HAP-1 (cell line): Measurements from ENCODE around the gene ANKMY2.

ENCODE experiments used
- DNase-seq, 2 experiments: peaks; one replicate each; pipeline ENCODE4 v3.0.0-alpha.2; 2016 to 2020; ENCODE audit warnings: low spot score in 2 of 2
- H3K27me3 ChIP-seq: fragments of 250-450 bp; sonication (Bioruptor Pico); 2 replicates; pipeline ENCODE4 v1.5.1; 2020; ENCODE audit warnings: low read depth, mild to moderate bottlenecking, moderate library complexity
- H3K36me3 ChIP-seq: fragments of 250-450 bp; sonication (Bioruptor Pico); replicated peaks from 2 replicates; pipeline ENCODE4 v1.5.1; 2020; ENCODE audit warnings: mild to moderate bottlenecking
- H3K4me1 ChIP-seq: fragments of 250-450 bp; sonication (Bioruptor Pico); 2 replicates; pipeline ENCODE4 v1.5.1; 2020; ENCODE audit warnings: mild to moderate bottlenecking
- H3K4me3 ChIP-seq: fragments of 250-450 bp; sonication (Bioruptor Pico); 2 replicates; pipeline ENCODE4 v1.5.1; 2020; ENCODE audit warnings: mild to moderate bottlenecking, moderate library complexity
- H3K9me3 ChIP-seq: fragments of 250-450 bp; sonication (Bioruptor Pico); 2 replicates; pipeline ENCODE4 v1.5.1; 2020; ENCODE audit warnings: mild to moderate bottlenecking, moderate library complexity
- in situ Hi-C: fragments of 300-500 bp; cut with MboI; formaldehyde crosslinking; loops from 3 replicates; pipeline ENCODE4 v1.14.3; 2020; ENCODE audit warnings: low sequenced_read_pairs, inconsistent platforms, mixed read lengths

ANKMY2 gene

GRCh38 chr7:16630654-16631053 is 14.9 kb downstream of the ANKMY2 start:
- peaks cover 4% of the 10 kb centered on the region; the same call in 1 of the 2 replicates for H3K4me1 ChIP-seq
- no peaks in the 10 kb centered on the region for H3K9me3 ChIP-seq
- H3K4me3 ChIP-seq = no peak overlapping the region
- H3K36me3 ChIP-seq = 0 out of 2 replicates have a peak, but pooled peaks cover 7% of the 10 kb centered on the region
- no peaks in the 10 kb centered on the region for H3K27me3 ChIP-seq
- in situ Hi-C loops = no loop called here
- DNase-seq = no peak

GRCh38 chr7:16627236-16627635 is 18.3 kb downstream of the ANKMY2 start:
- Histone ChIP-seq H3K27me3 (no peaks in the 10 kb centered on the region), H3K4me3 (no peak overlapping the region), H3K9me3 (no peaks in the 10 kb centered on the region), H3K36me3 (peaks cover 12% of the 10 kb centered on the region; the same call in 1 of the 2 replicates), H3K4me1 (peaks cover 15% of the 10 kb centered on the region)
- no peak for DNase-seq
- in situ Hi-C loops = no loop called here

GRCh38 chr7:16626388-16626787 is 19.2 kb downstream of the ANKMY2 start:
- Histone ChIP-seq H3K27me3 (no peaks in the 10 kb centered on the region), H3K36me3 (peaks cover 12% of the 10 kb centered on the region; the same call in 1 of the 2 replicates), H3K9me3 (no peaks in the 10 kb centered on the region), H3K4me1 (peaks cover 15% of the 10 kb centered on the region), H3K4me3 (no peak overlapping the region)
- in situ Hi-C loops = no loop called here
- no peak for DNase-seq

GRCh38 chr7:16619979-16620408 is 25.6 kb downstream of the ANKMY2 start:
- in situ Hi-C loops = no loop called here
- H3K4me3 ChIP-seq = no peak overlapping the region

GRCh38 chr7:16616542-16616941 is 29.0 kb downstream of the ANKMY2 start:
- no peak for DNase-seq
- no peak overlapping the region for H3K4me3 ChIP-seq
- no peaks in the 10 kb centered on the region for H3K4me1 ChIP-seq
- no peaks in the 10 kb centered on the region for H3K27me3 ChIP-seq
- peaks cover 6% of the 10 kb centered on the region for H3K36me3 ChIP-seq
- H3K9me3 ChIP-seq = no peaks in the 10 kb centered on the region
- in situ Hi-C loops = no loop called here

More at GRCh38 chr7:16619979-16620408, 25.6 kb downstream of the ANKMY2 start:
- Histone ChIP-seq H3K9me3 (no peaks in the 10 kb centered on the region), H3K27me3 (no peaks in the 10 kb centered on the region), H3K4me1 (peaks cover 14% of the 10 kb centered on the region), H3K36me3 (peaks cover 10% of the 10 kb centered on the region; the same call in 1 of the 2 replicates)
- DNase-seq = no peak

GRCh38 chr7:16616122-16616521 is 29.4 kb downstream of the ANKMY2 start:
- Histone ChIP-seq H3K9me3 (no peaks in the 10 kb centered on the region), H3K27me3 (no peaks in the 10 kb centered on the region), H3K4me1 (no peaks in the 10 kb centered on the region), H3K36me3 (peaks cover 6% of the 10 kb centered on the region), H3K4me3 (no peak overlapping the region)
- in situ Hi-C loops = no loop called here
- DNase-seq = no peak

- H3K9me3 ChIP-seq = no peaks in the 10 kb centered on the region
- peak in 1 of 2 experiments; percentile 36 for DNase-seq
- H3K27me3 ChIP-seq = no peaks in the 10 kb centered on the region
- in situ Hi-C loops = no loop called here
- H3K4me1 ChIP-seq = no peaks in the 10 kb centered on the region
- H3K4me3 ChIP-seq = no peak overlapping the region
- H3K36me3 ChIP-seq = peaks cover 11% of the 10 kb centered on the region
Observed at GRCh38 chr7:16615228-16615627, 30.3 kb downstream of the ANKMY2 start.

- no peak overlapping the region for H3K4me3 ChIP-seq
- in situ Hi-C loops = no loop called here
- H3K9me3 ChIP-seq = no peaks in the 10 kb centered on the region
- no peaks in the 10 kb centered on the region for H3K27me3 ChIP-seq
- peaks cover 20% of the 10 kb centered on the region for H3K36me3 ChIP-seq
- no peaks in the 10 kb centered on the region; the same call in 1 of the 2 replicates for H3K4me1 ChIP-seq
- no peak for DNase-seq
Observed at GRCh38 chr7:16611711-16612110, 33.8 kb downstream of the ANKMY2 start.

- DNase-seq = no peak
- no peaks in the 10 kb centered on the region for H3K27me3 ChIP-seq
- in situ Hi-C loops = no loop called here
- H3K4me1 ChIP-seq = no peaks in the 10 kb centered on the region; the same call in 1 of the 2 replicates
- H3K36me3 ChIP-seq = peaks cover 20% of the 10 kb centered on the region
- H3K9me3 ChIP-seq = no peaks in the 10 kb centered on the region
- H3K4me3 ChIP-seq = no peak overlapping the region
Observed at GRCh38 chr7:16609842-16610450, 35.6 kb downstream of the ANKMY2 start.

- in situ Hi-C loops = no loop called here
- H3K4me1 ChIP-seq = no peaks in the 10 kb centered on the region; the same call in 1 of the 2 replicates
- no peak for DNase-seq
- H3K4me3 ChIP-seq = no peak overlapping the region
- no peaks in the 10 kb centered on the region for H3K9me3 ChIP-seq
- H3K27me3 ChIP-seq = no peaks in the 10 kb centered on the region
- peaks cover 26% of the 10 kb centered on the region for H3K36me3 ChIP-seq
Observed at GRCh38 chr7:16606704-16607103, 38.9 kb downstream of the ANKMY2 start.

GRCh38 chr7:16604054-16604453 is 41.5 kb downstream of the ANKMY2 start:
- H3K36me3 ChIP-seq = peaks cover 24% of the 10 kb centered on the region
- peak in 1 of 2 experiments; percentile 25 for DNase-seq
- no peak overlapping the region for H3K4me3 ChIP-seq
- in situ Hi-C loops = no loop called here
- H3K4me1 ChIP-seq = no peaks in the 10 kb centered on the region
- H3K27me3 ChIP-seq = no peaks in the 10 kb centered on the region
- H3K9me3 ChIP-seq = no peaks in the 10 kb centered on the region

- Histone ChIP-seq H3K9me3 (no peaks in the 10 kb centered on the region), H3K4me3 (no peak overlapping the region), H3K36me3 (peaks cover 24% of the 10 kb centered on the region), H3K27me3 (no peaks in the 10 kb centered on the region), H3K4me1 (no peaks in the 10 kb centered on the region)
- in situ Hi-C loops = no loop called here
- no peak for DNase-seq
Observed at GRCh38 chr7:16603633-16604032, 41.9 kb downstream of the ANKMY2 start.

GRCh38 chr7:16599860-16600259 is 45.7 kb downstream of the ANKMY2 start:
- H3K9me3 ChIP-seq = no peaks in the 10 kb centered on the region; the same call in 1 of the 2 replicates
- no peaks in the 10 kb centered on the region for H3K4me1 ChIP-seq
- no peak overlapping the region for H3K4me3 ChIP-seq
- no peaks in the 10 kb centered on the region for H3K27me3 ChIP-seq
- peaks cover 24% of the 10 kb centered on the region for H3K36me3 ChIP-seq
- in situ Hi-C loops = no loop called here
- DNase-seq = no peak

- Histone ChIP-seq H3K27me3 (no peaks in the 10 kb centered on the region), H3K4me1 (no peaks in the 10 kb centered on the region), H3K36me3 (peaks cover 18% of the 10 kb centered on the region), H3K9me3 (no peaks in the 10 kb centered on the region; the same call in 1 of the 2 replicates), H3K4me3 (no peak overlapping the region)
- no peak for DNase-seq
- in situ Hi-C loops = no loop called here
Observed at GRCh38 chr7:16598015-16598414, 47.5 kb downstream of the ANKMY2 start.
